GM18507 (cell line): ENCODE measurements around the gene AGAP1.
"Not testable (repeated sequence)": the region's sequence is repeated elsewhere in the genome, so short reads cannot be mapped to it uniquely, and the experiment has no call there.

Source experiments
- DNase-seq: peaks from one replicate; pipeline ENCODE4 v3.0.0; 2011; ENCODE audit warnings: low read depth; ENCODE audit not compliant: insufficient read length; ENCODE audit errors: extremely low spot score
- FAIRE-seq: peaks from 2 replicates; lab custom pipeline; 2011; peaks lifted over from hg19 to GRCh38; lab: Jason Lieb, UNC

AGAP1 gene

DNA sequence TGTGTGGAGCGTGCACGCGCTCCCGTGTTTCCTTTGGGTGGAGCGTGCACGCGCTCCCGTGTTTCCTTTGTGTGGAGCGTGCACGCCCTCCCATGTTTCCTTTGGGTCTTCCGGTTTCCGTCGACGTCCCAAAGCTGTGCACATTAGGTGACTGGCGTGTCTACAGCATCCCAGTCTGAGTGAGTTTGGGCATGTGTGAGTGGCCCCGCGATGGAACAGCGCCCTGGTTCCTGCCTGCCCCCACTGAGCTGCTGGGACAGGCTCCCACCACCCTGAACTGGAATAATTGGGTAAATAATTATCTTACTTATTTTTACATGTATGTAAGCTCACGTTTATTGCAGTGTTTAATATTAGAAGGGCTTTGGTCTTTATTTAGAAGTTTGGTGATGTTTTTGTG is 104.2 kb downstream of the AGAP1 start:
- FAIRE-seq: no peak
- no peak for DNase-seq

DNA sequence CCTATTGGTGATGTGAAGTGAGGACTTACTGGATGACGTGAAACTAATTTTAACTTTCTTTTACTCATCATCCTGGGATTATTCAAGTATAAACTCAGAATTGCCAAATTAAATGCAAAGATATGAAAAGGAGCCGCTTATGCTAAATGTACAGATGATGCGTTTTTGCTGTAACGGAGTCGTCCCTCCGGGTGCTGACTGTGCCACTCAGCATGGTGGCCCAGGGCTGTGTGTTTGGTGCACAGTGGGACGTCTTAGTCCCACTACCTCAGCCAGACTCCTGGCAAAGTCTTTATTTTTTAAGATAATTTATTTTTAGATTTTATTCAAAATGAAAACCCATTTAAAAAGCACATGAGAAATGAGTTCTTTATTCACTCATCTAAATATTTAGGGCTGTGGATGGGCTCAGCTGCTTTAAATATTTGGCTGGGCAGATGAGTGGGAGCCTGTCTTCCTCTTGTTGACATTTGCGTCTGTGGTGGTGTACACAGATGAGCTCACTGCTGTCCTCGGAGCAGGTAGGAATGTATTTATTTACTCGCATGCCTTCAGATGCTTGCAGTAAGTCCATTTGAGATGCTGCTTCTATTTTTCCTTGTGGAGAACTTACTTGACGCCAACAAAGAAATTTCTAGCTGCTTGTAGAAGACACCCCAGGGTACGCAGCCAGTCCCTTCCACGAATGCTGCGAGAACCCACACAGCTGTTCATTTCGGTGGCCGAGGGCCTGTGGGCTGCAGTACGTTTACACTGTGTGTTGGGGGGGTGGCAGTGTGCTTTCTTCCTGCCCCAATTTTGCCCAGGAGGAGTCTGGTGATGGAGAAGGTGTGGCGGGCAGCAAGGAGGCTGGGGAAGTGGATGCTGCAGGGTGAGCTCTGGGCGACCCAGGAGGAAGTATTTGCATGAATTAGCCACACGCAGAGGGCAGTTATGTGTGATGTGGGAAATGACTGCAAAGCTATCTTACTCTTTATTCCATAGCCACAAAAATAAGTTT is 105.0 kb downstream of the AGAP1 start:
- DNase-seq (no peak), FAIRE-seq (no peak)

DNA sequence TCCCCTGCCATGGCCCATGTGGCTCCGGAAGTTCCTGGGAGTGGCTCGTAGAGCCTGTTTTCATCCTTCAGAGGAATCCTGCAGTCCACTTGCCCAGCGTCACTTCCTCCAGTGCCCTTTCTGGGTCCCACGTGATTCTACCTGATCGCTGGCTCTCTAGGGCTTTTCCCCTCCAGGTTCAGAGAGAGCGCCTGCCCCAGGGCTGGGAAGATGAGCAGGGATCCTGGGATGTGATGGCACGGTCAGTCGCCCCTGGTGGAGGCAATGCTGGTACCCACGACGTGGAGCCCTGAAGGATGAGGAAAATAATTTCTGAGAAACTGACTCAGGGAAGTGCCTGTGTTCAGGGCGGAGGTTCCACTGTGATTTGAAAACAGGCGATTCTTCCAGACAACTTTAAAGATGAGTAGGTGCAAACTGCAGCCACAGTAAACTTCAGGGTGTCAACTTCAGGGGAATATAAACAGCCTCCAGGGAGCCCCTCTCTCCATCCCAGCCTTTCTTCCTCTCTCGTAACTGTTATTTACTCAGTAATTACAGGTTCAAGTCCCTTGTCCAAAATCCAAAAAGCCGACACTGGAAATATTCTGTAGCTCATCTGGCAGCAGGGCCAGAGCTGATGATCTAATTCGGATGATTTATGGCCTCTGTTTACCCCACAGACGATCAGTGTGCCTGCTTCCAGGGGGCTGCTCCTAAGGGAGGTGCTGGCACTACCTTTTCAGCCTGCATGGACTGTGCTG is 105.9 kb downstream of the AGAP1 start:
- FAIRE-seq (no peak), DNase-seq (no peak)

DNA sequence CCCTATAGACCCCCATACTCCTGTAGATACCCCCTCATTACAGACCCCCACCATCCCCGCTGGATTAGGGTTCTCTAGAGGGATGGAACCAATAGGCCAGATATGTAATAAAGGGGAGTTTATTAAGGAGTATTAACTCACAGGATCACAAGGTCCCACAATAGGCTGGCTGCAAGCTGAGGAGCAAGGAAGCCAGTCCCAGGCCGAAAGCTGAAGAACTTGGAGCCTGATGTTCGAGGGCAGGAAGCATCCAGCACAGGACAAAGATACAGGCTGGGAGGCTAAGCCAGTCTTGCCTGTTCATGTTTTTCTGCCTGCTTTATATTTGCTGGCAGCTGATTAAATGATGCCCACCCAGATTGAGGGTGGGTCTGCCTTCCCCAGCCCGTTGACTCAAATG is 106.6 kb downstream of the AGAP1 start:
- no peak for DNase-seq
- no peak for FAIRE-seq

DNA sequence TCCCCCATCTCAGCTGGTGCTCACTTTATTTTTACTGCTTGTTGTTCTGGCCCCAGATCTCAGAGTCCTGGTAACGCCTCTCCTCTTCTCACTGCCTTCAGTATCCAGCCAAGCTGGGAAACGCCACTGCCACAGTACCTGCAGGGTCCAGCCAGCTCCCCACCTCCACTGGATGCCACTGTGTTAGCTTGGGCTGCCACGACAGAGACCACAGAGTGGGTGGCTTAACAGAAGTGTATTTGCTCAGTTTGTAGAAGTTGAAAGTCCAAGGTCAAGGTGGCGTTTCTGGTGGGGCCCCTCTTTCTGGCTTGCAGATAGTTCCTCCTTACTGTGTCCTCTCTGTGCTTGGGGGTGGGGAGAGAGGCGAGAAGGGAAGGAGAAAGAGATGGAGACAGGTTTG is 107.1 kb downstream of the AGAP1 start:
- no peak for FAIRE-seq
- DNase-seq: no peak

DNA sequence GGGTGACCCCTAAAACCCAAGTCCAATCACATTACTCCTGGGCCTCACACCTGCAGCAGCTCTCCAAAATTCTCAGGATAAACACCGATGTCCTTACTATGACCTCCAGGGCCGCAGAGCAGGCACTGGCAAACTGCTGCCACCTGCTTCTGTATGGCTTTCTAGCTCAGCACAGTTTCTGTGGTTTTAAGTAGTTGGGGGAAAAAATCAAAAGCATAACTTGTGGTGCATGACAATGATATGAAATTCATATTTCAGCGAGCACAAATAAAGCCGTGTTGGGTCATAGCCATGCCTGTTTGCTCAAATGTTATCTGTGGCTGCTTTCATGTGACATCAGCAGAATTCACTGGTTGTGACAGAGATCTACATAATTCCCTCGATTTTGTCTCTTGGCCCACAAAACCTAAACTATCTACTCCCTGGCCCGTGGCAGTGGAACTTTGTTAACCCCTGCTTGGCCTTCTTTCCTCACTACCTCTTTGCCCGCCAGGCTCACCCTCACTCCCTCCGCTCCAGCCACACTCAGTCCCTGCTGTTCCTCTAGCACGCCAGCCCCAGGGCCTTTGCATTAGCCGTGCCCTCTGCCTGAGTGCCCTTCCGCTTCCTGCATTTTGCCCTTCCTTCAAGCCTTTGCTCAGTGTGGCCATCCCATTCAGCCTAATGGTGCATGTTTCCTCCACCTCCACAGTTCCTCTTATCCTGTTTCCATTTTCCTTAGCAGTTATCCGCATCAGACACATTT is 108.3 kb downstream of the AGAP1 start:
- FAIRE-seq (no peak), DNase-seq (no peak)

DNA sequence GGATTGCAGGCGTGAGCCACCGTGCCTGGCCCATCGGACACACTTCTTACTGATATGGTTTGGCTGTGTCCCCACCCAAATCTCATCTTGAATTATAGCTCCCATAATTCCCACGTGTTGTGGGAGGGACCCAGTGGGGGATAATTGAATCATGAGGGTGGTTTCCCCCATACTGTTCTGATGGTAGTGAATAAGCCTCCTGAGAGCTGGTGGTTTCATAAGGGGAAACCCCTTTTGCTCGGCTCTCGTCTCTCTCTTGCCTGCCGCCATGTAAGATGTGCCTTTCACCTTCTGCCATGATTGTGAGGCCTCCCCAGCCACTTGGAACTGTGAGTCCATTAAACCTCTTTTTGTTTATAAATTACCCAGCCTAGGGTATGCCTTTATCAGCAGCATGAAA is 109.1 kb downstream of the AGAP1 start:
- FAIRE-seq: not testable (repeated sequence)

DNA sequence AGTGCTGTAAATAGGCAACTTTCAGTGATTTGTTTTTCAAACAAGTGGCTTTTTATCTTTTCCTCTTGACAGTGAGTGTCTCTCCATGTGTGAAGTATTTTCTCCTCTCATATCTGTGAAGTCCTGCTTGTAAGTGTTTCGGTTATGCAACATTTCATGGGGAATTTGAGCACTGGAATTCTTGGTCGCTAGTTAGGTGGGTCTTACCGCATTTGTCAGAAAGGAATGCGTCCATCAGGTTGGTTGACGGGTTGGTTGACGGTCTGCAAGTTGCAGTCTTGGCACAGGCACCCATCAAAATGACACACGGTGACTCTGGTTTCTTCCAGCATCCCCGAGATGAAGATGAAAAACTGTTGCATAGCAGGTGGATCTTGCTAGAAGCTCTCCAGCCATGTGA is 109.8 kb downstream of the AGAP1 start:
- FAIRE-seq (no peak), DNase-seq (no peak)

More for the DNA sequence above, 109.1 kb downstream of the AGAP1 start:
- DNase-seq: not testable (repeated sequence)

DNA sequence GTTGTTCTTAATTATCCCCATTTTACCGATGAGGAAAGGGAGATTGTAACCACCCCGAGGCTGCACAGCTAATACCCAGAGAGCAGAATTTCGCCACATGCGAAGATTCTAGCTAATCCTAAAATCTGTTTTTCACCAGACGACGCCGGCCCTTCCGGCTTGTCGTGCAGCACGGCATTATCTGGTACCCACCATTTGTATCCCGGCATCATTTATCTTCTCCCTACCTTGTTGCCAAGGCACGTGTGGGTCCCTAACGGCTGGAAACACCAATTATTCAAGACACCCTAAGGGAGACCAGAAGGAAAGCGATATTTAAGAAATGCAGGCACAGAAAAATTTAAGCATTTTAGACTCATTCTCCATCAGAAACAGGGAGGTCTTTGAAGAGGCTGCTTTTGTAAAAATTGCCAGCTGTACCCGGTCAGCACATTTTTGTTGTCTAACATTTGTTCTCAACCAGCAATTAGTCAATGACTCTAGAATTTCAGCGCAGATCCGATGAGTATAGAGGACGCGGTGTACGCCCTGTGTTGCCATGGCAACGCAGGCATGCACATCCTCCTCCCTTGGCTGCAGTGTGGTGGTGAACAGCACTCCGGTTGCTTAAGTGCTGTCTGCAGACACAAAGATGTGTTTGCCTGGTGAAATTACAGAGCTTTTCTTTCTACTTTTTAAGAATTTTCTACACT is 111.6 kb downstream of the AGAP1 start:
- DNase-seq: no peak
- no peak for FAIRE-seq

DNA sequence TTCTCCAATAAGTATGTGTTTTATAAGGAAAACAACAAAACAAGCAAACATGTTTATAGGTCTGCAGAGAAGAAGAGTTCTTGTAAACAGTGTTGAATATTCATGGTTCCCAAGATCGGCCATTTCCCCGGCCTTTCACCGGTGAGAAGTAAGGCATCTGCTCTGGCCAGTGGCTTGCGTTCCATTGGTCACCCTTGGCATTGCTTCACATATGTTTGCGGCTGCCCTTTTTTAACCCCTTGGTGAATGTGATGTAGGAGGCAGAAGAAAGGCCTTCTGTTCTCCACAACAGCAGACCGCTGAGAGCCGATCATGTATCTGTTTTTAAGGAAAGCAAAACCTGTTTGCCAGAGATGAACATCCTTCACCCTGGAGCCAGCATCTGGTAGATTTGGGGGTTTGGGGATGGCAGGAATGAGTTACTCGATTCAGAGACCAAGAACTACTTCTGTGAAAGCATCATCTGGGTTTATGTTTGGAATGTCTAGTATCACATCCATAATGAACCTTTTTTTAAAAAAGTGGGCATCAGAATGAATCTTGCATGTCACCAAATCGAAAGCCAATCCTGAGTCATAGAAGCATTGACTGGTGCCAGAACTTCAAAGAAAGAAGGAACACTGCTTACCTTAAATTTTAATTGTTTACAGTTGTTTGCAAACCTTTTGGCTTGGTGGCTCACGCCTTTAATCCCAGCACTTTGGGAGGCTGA is 112.3 kb downstream of the AGAP1 start:
- no peak for DNase-seq
- no peak for FAIRE-seq

DNA sequence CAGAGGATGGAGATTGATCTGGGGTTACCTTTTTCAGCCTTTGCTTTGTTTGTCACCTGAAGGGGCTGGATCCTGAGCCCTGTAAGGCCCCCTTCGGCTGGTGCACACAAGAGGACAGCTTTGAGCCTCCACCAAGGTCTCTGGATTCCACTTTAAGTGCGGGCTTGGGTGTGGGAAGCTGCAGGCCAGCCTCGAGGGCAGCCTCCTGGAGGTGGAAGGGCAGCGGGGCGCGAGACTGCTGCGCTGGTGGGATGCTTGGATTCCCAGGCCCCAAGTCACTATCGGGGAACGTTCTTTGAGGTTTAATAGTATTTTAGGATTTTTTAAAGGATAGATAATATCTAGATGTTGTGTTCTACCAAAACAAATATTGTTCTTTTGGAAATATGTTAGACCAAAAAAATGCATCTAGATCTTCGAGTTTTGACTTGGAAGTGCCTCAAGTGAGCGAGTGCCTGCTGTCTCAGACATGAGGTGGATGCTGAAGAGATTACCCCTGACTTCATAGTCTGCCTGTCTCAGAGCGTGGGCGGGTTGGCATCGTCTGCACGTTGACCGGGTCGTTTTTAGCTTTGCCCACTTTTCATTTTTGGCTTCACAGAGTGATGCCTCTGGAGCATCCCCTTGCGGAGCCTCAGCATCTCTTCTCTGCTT is 113.8 kb downstream of the AGAP1 start:
- DNase-seq (no peak), FAIRE-seq (no peak)

DNA sequence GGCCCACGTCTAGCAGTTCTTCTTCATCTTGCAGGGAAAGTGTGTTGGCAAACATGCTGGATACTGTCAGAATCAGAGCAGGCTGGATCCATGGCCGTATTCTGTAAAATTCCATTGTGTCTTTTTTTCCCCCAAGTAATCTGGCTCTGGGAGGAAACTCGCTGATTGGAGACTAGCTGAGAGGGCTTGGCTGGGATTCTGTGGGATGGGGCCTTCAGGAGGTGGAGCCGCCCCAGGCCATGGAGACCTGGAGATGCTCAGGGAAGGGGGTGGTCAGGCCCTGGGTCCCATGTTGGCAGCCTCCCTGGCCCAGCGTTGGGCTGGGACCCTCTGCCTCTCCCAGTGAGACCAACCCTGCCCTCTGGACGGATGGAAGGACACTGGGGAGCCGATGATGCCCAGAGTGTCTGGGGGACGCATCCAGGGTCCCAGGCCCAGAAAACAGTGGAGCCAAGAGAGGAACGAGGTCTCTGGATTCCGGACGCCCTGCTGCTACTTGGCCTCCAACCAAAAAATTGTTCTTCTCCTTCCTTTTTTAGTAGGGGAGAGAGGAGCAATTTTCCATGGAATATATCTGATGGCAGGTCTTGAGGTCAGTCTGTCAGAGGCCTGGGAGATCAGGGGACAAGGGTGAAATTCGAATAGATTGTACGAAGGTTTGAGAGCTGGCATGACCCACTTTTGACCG is 114.5 kb downstream of the AGAP1 start:
- FAIRE-seq (no peak), DNase-seq (no peak)

DNA sequence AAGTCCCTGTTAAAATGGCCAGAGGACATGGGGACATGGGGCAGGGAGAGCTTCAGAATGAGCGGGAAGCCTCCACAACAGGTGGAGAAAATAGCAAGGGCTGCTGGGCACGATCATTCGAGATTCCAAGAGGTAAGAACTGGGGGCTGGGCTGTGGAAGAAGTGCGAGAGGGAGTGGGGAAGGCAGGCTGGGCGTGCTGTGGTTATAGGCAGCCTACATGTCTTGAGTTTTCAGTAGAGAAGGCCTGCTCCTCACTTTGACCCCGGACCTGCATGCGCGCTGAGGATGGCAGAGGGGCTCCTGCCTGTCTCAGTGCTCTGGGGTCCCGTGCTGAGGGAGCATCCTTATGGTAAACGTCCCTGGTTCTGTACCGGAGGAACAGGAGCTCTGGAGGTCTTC is 115.5 kb downstream of the AGAP1 start:
- FAIRE-seq (no peak), DNase-seq (no peak)

DNA sequence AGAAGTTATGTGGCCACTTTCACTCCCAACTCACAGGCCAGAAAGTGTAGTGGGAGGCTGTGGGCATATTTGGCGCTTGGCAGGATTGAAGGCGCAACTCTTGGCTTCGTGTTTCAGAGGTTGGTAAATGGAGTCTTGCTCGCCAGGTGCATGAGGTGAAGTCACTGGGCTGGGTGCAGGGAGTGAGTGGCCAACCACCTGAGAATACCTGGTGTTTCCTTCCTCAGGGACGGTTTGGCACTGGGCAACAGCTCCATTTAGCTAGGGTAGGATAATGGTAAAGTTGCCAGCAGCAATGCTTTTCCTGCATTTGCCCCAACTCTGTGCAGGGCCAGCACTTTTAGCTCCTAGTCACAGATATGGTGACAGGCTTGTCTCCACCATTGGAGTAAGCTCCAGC is 115.9 kb downstream of the AGAP1 start:
- DNase-seq (no peak), FAIRE-seq (no peak)

DNA sequence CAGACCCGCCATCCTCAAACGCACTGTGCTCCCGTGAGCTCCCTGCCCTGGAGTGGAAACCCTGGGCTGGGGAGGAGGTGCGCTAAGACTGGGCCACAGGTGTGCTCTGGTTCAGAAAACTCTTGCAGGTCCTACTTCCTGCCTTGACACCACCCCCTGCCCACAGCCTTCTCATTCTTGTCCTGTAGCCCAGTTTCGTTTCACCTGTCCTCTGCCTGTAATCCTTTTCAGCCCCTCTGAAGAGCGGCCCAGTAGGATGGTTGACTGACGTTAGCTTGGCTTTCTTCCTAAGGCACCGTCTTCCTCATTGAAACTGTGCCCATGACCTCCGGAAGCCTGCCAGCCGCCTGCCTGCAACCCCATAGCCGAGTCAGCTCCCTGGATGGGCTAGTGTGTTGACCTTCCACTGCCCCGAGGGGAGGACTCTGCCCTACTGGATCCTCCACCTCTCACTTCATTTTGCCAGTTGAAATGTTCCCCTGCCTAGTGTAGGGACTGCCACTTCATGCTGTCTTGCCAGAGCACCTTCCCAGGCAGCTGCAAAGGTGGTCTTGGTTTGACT is 116.9 kb downstream of the AGAP1 start:
- FAIRE-seq (no peak), DNase-seq (no peak)

DNA sequence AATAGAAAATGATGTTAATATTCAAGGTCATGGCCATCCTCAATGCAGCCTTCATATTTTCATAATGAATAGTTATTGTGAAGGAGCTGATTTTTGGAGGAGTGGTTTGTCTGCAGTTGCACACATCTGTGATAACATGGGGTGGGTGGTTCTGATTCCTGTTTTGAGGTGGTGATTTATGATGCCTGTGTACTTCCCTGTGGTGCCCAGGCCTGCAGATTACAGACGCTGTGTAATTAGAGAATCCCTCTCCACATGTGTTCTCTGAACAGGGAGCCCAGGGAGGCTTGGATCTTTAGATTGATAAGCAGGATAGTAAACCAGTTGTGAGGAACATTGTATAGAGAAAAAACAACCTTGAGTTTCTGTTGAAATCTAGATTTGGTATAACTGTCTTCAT is 117.5 kb downstream of the AGAP1 start:
- FAIRE-seq: no peak
- no peak for DNase-seq

DNA sequence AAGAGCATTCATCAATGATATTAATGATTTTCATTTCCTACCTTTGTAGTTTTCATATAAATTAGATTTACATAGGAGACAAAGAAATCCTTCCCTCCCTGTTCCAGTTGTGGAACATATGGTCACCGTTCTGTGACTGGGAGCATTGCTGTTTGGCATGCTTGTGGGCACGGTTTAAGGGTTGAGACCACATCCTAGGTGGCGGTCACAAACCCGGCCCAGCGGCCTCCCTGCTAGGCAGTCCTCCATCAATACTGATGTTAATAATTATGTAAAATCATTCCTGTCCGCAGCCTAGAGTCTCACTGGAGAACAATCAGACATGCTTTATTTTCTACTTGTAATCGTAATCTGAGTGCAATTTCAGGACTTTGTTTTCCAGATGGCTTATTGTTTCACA is 117.9 kb downstream of the AGAP1 start:
- no peak for FAIRE-seq
- no peak for DNase-seq
